Thyroid gland (tissue), 4 donors: ENCODE data around the gene FAM240A.

Experiments
- CTCF ChIP-seq, 6 experiments: fragments of 200-600 bp in 3 of 6; fragments of 450-650 bp in 3 of 6; sonication (generic) in 3 of 6; IDR thresholded peaks; one replicate each; pipeline ENCODE4 v1.5.1; 2016 to 2019; ENCODE audit warnings: antibody characterized with exemption in 6 of 6, mild to moderate bottlenecking in 2 of 6, inconsistent platforms in 1 of 6, moderate library complexity in 1 of 6
- POLR2A ChIP-seq, 2 donors: fragments of 450-650 bp; IDR thresholded peaks; one replicate each; pipeline ENCODE4 v1.6.1; 2017; ENCODE audit warnings: antibody characterized with exemption in 2 of 2, mild to moderate bottlenecking in 2 of 2, moderate library complexity in 1 of 2

- TF ChIP-seq CTCF (IDR thresholded peaks at IDR 0.05) (no peak), POLR2A (IDR thresholded peaks at IDR 0.05) (no peak)
Measured at GRCh38 chr3:46594723-46595122, 17.6 kb upstream of the FAM240A start.
